GM19324 (cell line): Measurements from ENCODE around the gene POLG2.

Source experiments
- ATAC-seq: cut with Tn5 transposase; IDR thresholded peaks from one replicate; pipeline ENCODE4 v1.9.1; 2021; ENCODE audit warnings: mild to moderate bottlenecking, moderate library complexity; ENCODE audit not compliant: unreplicated experiment, low FRiP score

POLG2 gene

GRCh38 chr17:64496786-64497564, at the start of gene POLG2:
Gene POLG2, minus strand, starts transcription at chr17:64497054. Its CDS starts 86 bp downstream, at chr17:64496968.
- peak; percentile 88 for ATAC-seq

- ATAC-seq: no peak
Measured at GRCh38 chr17:64544742-64545141, 47.9 kb upstream of the POLG2 start.

- no peak for ATAC-seq
Measured at GRCh38 chr17:64540118-64540776, 43.4 kb upstream of the POLG2 start.

- no peak for ATAC-seq
Measured at GRCh38 chr17:64538508-64539130, 41.8 kb upstream of the POLG2 start.

- ATAC-seq: no peak
Measured at GRCh38 chr17:64537488-64537887, 40.6 kb upstream of the POLG2 start.

GRCh38 chr17:64536913-64537312, 40.1 kb upstream of the POLG2 start:
- ATAC-seq: no peak

GRCh38 chr17:64535357-64535756, 38.5 kb upstream of the POLG2 start:
- no peak for ATAC-seq

- ATAC-seq: no peak
Measured at GRCh38 chr17:64534187-64534586, 37.3 kb upstream of the POLG2 start.

GRCh38 chr17:64533784-64534183, 36.9 kb upstream of the POLG2 start:
- ATAC-seq: no peak

- no peak for ATAC-seq
Measured at GRCh38 chr17:64532409-64532808, 35.6 kb upstream of the POLG2 start.

- no peak for ATAC-seq
Measured at GRCh38 chr17:64531955-64532371, 35.1 kb upstream of the POLG2 start.

GRCh38 chr17:64529221-64529620, 32.4 kb upstream of the POLG2 start:
- no peak for ATAC-seq

- ATAC-seq: no peak
Measured at GRCh38 chr17:64527914-64528313, 31.1 kb upstream of the POLG2 start.

GRCh38 chr17:64520359-64520758, 23.5 kb upstream of the POLG2 start:
- no peak for ATAC-seq

GRCh38 chr17:64519601-64520000, 22.7 kb upstream of the POLG2 start:
- ATAC-seq: no peak

GRCh38 chr17:64515829-64516228, 19.0 kb upstream of the POLG2 start:
- ATAC-seq: no peak

- no peak for ATAC-seq
Measured at GRCh38 chr17:64515419-64515818, 18.6 kb upstream of the POLG2 start.

GRCh38 chr17:64509179-64509578, 12.3 kb upstream of the POLG2 start:
- no peak for ATAC-seq

- ATAC-seq: no peak
Measured at GRCh38 chr17:64508683-64509082, 11.8 kb upstream of the POLG2 start.

- peak; percentile 7 for ATAC-seq
Measured at GRCh38 chr17:64507413-64507782, 10.5 kb upstream of the POLG2 start.

GRCh38 chr17:64506576-64507412, 9.9 kb upstream of the POLG2 start, which contains the start of gene CEP95:
Gene CEP95, plus strand, starts transcription at chr17:64506977. Its CDS starts 121 bp downstream, at chr17:64507098.
- peak; percentile 74 for ATAC-seq
